ENCODE data around the gene OR7A17. TPM values are rescaled to one million over a fixed set of nuclear protein-coding genes. Genes with fewer than 3 reads are reported as not detected.

Gene OR7A17
- total RNA-seq, 2 donors from 2014 or later = not detected

Other genes with a start within 250 kb of the OR7A17 start
- gene ADGRE3, start 211.3 kb downstream of the OR7A17 start, total RNA-seq = not detected
- 10 to 100 TPM; 12.1 to 49.7 TPM for gene ZNF333, start 196.1 kb downstream of the OR7A17 start, total RNA-seq
- 1 to 10 TPM; 1.2 to 4.7 TPM for gene ADGRE2, start 107.6 kb downstream of the OR7A17 start, total RNA-seq
- gene OR7A5, start 50.9 kb downstream of the OR7A17 start, total RNA-seq = not detected
- not detected for gene OR7C1, start 50.9 kb downstream of the OR7A17 start, total RNA-seq
- not detected for gene OR7A10, start 37.2 kb downstream of the OR7A17 start, total RNA-seq
- not detected for gene OR7C2, start 55.4 kb upstream of the OR7A17 start, total RNA-seq
- gene SLC1A6, start 93.7 kb upstream of the OR7A17 start, total RNA-seq = not detected
- gene CASP14, start 163.3 kb upstream of the OR7A17 start, total RNA-seq = not detected
- not detected for gene OR1I1, start 196.1 kb upstream of the OR7A17 start, total RNA-seq
- gene SYDE1, start 221.3 kb upstream of the OR7A17 start, total RNA-seq = 1 to 10 TPM; 1.9 to 3.9 TPM

Data from activated naive CD4-positive, alpha-beta T cell treated with anti-CD3 and anti-CD28 coated beads, Interleukin-2, amount 50 U/mL, for 72 hours (primary cell).